Erythroblast (primary cell): Measurements from ENCODE around the gene RFX5.

Experiments used
- DNase-seq, 2 experiments: peaks; one replicate each; lab custom pipeline; 2025; lab: John Stamatoyannopoulos, UW
- GATA1 ChIP-seq: IDR thresholded peaks from 2 replicates; pipeline ENCODE4 v1.6.1; 2011; ENCODE audit warnings: low read depth, mild to moderate bottlenecking, control low read depth, low read length, moderate library complexity
- POLR2A ChIP-seq: IDR thresholded peaks from 2 replicates; pipeline ENCODE4 v1.6.1; 2011; ENCODE audit warnings: mild to moderate bottlenecking, low read length

The RFX5 gene

DNA sequence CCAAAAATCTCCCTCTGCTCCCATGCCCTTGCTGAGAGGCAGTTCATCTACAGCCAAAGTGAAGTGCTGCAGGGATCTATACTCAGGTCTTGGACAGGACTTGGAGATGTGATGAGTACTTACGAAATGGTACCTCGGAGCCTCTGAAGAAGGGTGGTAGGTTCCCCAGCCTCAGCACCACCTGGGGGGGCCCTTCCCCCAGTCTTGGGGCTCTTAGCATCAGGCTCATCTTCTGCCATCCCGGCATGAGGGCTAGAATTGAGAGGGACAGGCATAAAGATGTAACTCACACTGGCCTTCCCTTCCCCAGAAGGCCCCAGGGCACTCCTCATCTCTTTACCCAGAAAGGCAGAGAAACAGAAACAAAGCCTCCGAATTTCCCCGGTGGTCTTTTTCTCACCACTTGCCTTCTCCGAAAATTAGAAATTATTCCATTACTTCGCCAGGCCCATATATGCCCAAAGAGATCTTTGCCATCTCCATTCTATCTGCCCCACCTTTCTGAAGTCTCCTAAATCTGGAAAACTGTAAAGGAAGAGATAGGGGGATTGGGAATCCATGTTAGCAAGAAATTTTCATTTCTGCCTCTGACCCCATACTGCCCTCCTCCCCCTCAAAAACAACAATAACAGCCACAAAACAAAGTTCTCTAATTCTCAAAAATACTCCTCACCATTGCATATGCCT is 827 bp downstream of the RFX5 start:
- no peak for TF ChIP-seq GATA1
- DNase-seq = peak in 1 of 2 experiments; percentile 42

DNA sequence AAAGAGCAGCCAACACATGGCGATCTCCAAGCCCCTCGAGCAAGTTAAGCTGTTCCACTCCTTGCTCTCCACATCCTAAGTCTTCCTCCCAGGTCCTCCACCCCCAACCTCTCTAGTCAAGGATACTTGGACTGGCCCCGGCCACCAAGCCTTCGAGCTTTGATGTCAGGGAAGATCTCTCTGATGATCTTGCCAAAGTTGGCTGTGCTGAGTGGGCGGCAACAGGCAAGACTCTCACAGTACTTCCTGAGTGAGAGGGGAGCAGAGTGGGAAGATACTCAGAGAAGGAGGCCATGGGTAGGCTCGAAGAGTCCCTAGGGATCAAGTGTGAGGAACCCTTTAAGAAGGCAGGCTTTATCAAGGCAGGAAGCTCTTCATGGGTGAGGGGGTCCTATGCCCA is 2.8 kb downstream of the RFX5 start:
- no peak for TF ChIP-seq POLR2A
- no peak for TF ChIP-seq GATA1

DNA sequence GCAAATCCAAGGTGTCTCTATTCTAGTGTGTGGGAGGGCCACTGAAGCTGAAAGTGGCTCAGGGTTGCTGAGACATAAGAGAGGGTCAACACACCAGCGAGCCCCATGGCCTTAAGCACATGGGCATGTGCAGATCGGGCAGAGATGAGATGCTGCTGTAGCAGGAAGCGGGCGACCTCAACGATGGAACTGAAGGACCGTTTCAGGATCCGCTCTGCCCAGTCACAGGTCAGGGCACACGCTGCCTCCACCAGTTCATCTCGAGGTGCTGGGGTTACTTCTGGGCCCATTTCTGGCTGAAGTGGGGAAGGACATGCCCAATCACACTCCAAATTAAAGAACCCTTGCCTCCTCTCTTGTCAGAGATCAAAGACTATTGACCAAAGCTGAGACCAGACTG is 3.5 kb downstream of the RFX5 start:
- no peak for TF ChIP-seq GATA1
- no peak for TF ChIP-seq POLR2A
- no peak for DNase-seq

More for the DNA sequence above, 2.8 kb downstream of the RFX5 start:
- DNase-seq = no peak

DNA sequence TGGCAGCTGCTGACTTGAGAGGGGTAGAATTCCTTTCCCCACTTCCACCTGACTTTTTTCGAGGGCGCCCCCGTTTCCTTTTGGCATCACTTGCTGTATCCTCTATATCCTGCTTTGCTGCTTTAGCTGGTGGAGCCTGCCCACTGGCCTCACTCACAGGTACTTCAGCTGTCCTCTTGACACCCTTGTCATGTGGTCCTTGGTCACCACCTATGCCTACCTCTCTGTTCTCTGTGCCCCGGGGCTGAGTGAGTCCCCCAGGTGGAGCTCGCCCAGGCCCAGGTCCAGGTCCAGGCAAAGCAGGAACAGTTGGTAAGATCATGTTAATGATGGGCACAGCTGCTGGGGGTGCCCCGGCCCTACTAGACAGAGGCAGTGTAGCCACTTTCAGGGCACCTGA is 4.5 kb downstream of the RFX5 start:
- no peak for TF ChIP-seq GATA1
- TF ChIP-seq POLR2A = no peak
- DNase-seq = no peak

DNA sequence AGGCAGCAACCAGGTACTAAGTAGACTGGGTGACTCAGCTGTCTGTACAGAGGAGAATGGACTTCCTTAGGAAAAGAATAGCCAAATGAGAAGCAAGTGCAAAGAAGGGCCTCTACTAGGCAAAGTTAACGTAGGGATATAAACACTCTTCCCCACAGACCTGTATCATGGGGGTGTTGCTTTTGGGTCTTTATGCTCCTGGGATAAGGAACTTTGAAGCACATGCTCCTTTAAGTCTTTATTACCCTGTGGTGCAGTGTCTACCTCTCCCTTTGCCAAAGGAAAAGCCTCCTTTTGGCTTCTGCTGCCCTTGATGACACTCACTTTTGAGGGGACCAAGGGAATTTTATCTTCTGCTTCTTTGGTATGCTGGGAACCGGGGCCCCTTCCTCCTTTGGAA is 5.0 kb downstream of the RFX5 start:
- no peak for TF ChIP-seq GATA1
- no peak for TF ChIP-seq POLR2A
- DNase-seq = no peak

DNA sequence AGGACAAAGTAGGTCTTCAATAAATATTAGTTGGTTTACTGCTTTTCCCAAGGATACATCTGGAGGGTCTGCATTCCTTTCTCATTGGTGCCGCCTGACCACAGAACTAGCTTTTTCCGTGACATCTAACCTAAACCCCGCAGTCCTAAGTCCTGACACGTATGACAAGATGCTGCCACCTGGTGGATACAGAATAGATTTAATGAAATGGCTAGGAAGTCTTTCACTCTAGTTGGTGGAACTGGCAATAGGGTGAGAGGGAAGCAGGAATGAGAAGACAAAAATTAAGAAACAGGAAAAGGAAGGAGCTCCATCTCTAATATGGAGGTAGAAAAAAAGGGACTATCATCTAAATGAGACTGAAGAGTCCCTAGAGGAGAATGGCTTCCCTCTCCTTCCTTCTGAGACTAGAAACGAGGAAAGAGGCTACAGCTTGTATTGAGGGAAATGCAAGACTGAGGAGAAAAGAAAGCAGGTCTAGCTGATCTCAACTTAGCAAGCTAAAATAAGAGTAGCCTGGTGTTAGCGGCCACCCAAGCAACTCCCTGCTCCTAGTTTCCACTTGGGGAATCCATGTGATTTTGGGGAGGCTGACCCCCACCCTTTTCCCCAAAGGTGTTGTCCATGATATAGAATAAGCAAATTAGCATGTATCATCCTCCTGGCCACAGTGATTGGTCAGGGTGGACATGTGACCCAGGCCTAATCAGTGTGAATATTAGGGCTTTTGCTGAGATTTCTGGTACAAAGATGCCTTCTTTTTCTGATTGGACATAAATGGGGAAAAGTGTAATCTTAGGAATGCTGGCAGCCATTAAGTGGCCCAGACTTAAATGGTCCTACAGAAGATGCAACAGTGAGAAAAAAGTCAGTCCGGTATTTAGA is 5.9 kb downstream of the RFX5 start:
- peak; percentile 82 to 88 for DNase-seq
- TF ChIP-seq GATA1 (no peak), POLR2A (peak; percentile 19)

DNA sequence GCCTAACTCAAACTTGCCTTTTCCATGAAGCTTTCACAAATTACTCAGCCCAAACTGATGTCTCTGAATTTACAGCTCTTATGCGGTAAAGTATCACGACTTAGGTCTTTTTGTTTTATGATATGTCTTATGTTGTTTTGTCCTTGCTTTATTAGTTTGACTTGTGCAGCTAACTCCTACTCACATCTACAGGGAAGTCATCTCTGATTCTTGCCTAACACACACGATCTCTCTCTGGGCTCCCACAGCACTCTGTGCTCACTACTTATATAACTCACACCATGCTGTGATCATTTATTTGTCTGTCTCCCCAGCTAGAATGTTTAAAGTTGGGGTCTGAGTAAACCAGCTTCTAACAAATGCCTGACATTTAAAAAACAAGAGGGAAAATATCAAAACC is 10.5 kb downstream of the RFX5 start:
- no peak for TF ChIP-seq POLR2A
- no peak for TF ChIP-seq GATA1
- DNase-seq = no peak

DNA sequence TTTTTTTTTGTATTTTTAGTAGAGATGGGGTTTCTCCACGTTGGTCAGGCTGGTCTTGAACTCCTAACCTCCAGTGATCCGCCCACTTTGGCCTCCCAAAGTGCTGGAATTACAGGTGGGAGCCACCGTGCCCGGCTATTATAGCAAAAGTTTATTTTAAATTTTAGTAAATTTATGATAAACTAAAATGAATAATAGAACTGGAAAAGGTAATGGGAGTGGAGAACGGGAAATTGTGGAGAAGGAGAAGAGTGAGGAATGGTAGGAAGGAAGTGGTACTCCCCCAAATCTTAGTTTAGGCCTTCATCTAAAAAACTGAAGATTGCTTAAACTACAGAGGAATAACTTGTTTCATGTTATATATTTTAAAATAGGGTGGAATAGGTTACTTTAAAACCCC is 12.2 kb downstream of the RFX5 start:
- no peak for DNase-seq
- no peak for TF ChIP-seq GATA1
- TF ChIP-seq POLR2A = no peak

DNA sequence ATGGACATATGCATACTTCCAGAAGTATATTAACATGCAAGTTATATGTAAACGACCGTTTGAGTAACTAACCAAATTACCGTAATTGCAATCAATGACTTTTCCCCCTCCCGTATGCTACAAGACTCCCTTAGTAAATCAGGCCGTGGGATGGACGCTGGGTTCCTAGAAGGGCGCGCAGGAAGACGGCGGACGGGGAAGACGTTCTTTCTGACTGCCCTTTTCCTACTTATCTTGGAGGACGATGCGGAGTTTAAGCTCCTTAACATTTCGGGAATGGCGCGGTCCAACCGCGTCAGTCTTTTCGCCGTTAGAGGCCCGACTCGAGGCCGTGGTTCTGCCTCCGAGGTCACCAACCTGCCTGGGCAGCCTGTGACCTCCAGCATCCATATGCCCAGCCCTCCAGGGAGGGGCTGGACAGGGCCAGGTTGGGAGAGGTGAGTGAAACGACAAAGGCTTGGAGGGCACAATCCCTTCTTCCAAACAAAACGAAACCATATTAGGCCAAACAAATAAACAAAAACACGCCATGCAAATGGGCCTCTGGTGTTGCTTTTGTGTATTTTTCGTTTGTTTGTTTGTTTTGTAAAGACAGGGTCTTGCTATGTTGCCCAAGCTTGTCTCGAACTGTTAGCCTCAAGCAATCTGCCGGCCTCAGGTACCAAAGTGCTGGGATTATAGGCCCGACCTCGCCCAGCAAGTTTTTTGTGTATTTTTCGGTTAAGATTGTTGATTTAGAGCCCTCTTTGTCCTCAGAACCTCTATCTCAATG is 19.0 kb downstream of the RFX5 start:
- TF ChIP-seq GATA1 (no peak), POLR2A (no peak)
- DNase-seq = no peak

DNA sequence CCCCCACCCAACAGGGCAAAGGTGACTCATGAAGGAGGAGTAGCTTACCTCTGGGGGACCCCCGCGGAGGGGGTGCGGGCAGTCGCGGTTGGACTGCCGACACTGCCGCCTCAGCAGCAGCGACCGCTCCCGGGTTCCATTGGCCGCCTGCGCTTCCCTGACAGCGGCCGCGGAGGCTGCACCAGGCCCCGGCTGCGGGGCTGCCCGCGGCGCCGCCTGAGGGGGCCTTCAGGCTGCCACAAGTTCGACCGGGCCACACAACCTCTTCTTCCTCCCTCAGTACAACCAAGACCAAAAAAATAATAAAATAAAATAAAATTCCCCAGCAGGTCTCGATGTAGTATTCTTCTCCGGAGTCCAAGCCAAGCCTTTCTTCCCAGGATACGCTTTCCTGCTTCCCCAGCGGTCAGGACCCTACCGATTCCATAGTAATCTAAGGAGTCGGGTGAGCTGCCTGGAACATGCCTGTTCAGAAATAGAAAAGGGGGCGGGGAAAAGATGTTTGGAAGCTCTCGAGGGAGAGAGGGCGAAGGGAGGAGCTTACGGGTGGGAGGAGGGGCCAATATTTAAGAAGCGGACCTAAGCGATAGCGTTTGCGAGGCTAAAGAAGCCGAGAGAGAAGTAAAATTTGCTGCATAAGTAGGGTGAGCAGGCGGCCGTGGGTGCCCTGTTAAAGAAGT is 19.7 kb downstream of the RFX5 start, which contains the start of gene PI4KB:
Gene PI4KB, minus strand, starts transcription at position 194 of the 680 bp plus-strand sequence. CDS start 10,935 bp downstream, outside the sequence.
- DNase-seq = peak; percentile 98
- TF ChIP-seq POLR2A (peak; percentile 68), GATA1 (no peak)

DNA sequence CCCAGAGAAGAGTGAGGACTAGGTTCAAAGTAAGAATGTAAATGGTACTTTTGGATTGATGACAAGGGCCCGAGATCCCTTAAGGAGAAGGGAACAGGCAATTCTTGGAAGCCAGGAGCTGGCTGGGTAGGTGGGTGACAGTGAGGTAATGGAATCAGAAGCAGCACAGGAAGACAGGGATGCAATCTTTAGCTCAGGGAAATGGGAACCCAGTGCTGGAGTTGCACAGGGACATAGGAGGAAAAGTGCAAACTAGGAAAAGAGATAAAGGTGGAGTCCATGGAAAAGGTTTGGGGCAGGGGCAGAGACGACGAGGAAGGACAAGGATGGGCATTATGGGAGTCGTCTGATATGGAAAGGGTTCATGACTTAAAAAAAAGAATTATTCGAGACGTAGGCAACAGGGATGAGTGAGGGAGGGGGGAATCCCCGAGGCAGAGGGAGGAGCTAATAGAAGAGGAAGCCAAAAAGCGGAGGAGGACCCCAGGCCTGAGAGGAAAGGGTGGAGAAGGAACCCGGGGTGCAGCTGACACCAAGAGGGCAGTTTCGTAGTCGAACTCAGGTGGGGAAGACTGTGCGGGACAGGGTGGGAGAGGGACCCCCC is 20.3 kb downstream of the RFX5 start:
- no peak for TF ChIP-seq POLR2A
- no peak for TF ChIP-seq GATA1
- peak; percentile 70 to 80 for DNase-seq

DNA sequence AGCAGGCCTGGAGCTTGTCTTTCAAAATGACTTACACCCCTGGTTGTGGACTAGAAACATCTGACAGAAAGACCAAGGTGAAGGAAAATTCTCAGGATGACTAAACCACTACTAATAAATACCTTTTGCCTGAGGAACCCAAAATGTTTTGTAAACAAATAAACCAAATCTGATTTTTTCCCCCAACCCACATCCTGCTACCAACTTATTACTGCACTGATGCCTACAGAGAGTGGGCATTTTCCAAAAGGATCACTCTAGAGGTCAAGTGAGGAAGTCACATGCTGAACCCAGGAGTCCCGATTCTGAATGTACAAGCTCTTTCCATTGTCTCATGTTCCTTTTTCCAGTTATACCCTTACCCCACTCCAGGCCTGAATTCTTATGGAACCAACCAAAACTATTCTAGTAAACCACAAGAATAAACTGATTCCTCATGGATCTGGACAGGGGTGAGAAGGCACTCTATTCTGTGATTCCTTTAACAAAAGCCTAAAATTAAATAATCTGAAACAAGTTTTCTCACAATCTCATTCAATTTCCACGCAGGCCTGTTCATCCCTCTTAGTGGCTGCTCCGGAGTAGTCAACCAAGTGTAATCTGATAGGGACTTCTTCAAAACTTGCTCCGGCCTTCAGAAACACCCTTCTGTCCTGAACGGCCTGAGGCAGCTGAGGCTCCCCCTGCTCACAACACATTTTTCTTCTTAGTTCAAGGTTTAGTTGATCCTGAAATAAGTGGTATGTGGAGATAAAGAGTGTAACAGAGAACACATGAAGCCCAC is 21.2 kb downstream of the RFX5 start:
- TF ChIP-seq GATA1 (no peak), POLR2A (no peak)
- peak in 1 of 2 experiments; percentile 39 for DNase-seq

DNA sequence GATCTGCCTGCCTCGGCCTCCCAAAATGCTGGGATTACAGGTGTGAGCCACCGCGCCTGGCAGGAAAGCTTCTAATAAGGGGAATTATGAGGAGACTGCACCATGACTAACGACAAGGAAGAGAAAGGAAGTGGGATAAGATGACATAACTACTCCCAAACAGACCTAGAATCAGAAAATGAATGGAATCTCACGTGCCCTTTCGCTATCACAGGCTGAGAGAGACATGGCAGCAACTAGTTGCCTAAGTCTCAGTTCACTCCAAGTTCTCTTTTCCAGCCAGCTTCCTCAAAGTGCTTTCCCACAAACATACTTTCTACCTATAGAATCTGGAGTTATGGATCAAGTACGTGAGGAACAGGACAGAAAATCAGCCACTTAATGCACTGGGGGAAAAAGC is 21.8 kb downstream of the RFX5 start:
- no peak for DNase-seq
- no peak for TF ChIP-seq POLR2A
- TF ChIP-seq GATA1 = no peak
